NB4 (cell line): Measurements from ENCODE around the gene RRP1B.

ENCODE experiments used
- DNase-seq: peaks from one replicate; pipeline ENCODE4 v3.0.0; 2010; ENCODE audit warnings: low read depth
- H3K4me3 ChIP-seq: one replicate; pipeline ENCODE4 v1.5.1; 2011; ENCODE audit warnings: mild to moderate bottlenecking, low read depth, low read length, moderate library complexity
- CTCF ChIP-seq: IDR thresholded peaks from one replicate; pipeline ENCODE4 v1.5.1; 2012; ENCODE audit warnings: low read depth, low read length
- MAX ChIP-seq: IDR thresholded peaks from 2 replicates; pipeline ENCODE4 v1.6.1; 2011; ENCODE audit warnings: low read depth, low read length
- MYC ChIP-seq: IDR thresholded peaks from 2 replicates; pipeline ENCODE4 v1.6.1; 2011; ENCODE audit warnings: low read depth, low read length
- POLR2A ChIP-seq: IDR thresholded peaks from 2 replicates; pipeline ENCODE4 v1.6.1; 2011; ENCODE audit warnings: mild to moderate bottlenecking; ENCODE audit not compliant: insufficient read length; ENCODE audit errors: extremely low read depth

RRP1B gene

DNA sequence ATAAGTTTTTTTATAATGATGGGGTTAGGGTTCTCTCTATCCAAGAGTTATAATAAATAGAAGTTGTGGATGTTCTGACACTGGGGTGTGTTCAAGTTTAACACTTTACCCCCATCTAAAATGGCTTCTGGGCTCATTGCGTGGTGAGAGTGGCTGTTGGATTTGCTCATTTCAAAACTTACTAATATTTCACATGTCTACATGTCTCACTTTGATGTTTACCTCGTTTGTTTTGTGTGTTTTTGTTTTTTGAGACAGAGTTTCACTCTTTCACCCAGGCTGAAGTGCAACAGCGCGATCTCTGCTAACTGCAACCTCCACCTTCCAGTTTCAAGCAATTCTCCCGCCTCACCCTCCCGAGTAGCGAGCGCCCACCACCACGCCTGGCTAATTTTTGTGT lies 3.7 kb downstream of the RRP1B start:
- TF ChIP-seq CTCF = no peak
- no peak for TF ChIP-seq POLR2A
- TF ChIP-seq MYC = no peak
- no peak for TF ChIP-seq MAX
- no peak for DNase-seq
- H3K4me3 ChIP-seq = no peak overlapping the region

GRCh38 chr21:43664358-43664757 lies 5.0 kb downstream of the RRP1B start:
- no peak for DNase-seq
- H3K4me3 ChIP-seq = no peak overlapping the region
- TF ChIP-seq MAX (no peak), MYC (no peak), POLR2A (no peak), CTCF (no peak)

DNA sequence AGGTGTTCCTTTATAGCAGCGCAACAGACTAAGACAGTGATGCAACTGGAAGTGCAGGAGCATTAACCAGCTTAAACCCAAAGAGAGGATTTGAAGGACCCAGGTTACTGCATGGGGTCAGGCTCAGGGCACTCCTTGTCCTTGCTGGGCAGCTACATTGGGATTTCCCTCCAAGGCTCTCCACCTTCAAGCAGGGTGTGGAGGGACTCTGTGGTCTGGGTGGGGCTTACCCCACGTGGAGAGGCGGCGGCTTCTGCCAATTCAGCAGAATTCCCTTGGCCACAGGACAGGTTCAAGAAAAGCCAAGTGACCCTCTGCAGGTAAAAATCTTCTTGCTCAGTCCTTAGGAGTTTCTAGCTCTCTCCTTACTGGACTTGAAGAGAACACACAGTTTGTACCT lies 6.5 kb downstream of the RRP1B start:
- DNase-seq = no peak
- no peak overlapping the region for H3K4me3 ChIP-seq
- TF ChIP-seq CTCF = no peak
- no peak for TF ChIP-seq MYC
- no peak for TF ChIP-seq MAX
- no peak for TF ChIP-seq POLR2A

DNA sequence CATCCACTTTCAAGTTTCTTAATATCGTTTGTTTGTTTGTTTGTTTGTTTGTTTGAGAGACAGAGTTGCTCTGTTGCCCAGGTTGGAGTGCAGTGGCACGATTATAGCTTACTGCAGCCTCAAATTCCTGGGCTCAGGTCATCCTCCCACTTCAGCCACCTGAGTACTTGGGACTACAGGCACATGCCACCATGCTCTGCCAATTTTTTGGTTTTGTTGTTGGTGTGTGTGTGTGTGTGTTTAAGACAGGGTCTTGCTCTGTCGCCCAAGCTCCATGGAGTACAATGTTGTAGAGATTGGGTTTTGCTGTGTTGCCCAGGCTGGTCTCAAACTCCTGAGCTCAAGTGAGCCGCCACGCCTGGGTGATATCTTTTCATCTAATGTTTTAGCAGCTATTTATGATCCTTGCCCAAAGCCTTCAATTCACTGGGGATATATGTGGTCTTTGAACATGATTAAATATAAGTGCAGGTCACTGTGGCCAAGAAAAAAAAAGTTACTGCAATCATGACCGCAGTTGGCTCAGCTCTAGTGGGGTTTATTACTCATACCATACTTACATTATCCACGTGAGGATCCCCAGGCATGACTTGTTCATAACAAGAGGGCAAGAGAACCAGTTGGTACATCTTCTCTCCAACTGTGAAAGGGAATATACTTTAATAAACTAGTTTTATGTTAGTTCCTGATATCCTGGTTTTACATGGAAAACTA lies 8.0 kb downstream of the RRP1B start:
- TF ChIP-seq POLR2A (no peak), MAX (no peak), MYC (no peak), CTCF (no peak)
- DNase-seq = peak; percentile 83
- no peak overlapping the region for H3K4me3 ChIP-seq

GRCh38 chr21:43669828-43670605 lies 10.7 kb downstream of the RRP1B start:
- TF ChIP-seq MYC (no peak), CTCF (no peak), POLR2A (no peak)
- DNase-seq = no peak
- no peak overlapping the region for H3K4me3 ChIP-seq
